Measurements from ENCODE around the gene EXTL2.

DNA sequence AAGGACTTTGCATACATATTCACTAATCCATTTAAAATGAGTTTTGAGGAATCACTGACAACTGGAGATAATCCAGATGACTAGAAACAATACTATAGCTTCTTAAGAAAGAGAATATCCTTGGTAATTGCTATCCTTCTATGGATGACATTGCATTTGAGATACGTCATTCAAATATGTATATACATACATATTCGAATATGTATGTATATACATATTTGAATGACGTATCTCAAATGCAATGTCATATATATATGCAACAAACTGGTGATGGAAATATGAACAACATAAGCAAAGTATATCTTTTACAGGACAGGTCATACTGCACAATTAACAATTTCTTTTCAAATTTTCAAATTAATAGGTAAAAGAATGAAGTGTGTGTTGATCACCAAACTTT, 41.7 kb downstream of the EXTL2 start:
- TF ChIP-seq, protein P1, sequence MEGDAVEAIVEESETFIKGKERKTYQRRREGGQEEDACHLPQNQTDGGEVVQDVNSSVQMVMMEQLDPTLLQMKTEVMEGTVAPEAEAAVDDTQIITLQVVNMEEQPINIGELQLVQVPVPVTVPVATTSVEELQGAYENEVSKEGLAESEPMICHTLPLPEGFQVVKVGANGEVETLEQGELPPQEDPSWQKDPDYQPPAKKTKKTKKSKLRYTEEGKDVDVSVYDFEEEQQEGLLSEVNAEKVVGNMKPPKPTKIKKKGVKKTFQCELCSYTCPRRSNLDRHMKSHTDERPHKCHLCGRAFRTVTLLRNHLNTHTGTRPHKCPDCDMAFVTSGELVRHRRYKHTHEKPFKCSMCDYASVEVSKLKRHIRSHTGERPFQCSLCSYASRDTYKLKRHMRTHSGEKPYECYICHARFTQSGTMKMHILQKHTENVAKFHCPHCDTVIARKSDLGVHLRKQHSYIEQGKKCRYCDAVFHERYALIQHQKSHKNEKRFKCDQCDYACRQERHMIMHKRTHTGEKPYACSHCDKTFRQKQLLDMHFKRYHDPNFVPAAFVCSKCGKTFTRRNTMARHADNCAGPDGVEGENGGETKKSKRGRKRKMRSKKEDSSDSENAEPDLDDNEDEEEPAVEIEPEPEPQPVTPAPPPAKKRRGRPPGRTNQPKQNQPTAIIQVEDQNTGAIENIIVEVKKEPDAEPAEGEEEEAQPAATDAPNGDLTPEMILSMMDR (IDR thresholded peaks at IDR 0.05), result no peak
- no peak for TF ChIP-seq POLR2A (IDR thresholded peaks at IDR 0.05)

Data from right lobe of liver (tissue), 4 donors.